ENCODE data around the gene TRIM44.
"Not testable (repeated sequence)": the region's sequence is repeated elsewhere in the genome, so short reads cannot be mapped to it uniquely, and the experiment has no call there.

Gene TRIM44

DNA sequence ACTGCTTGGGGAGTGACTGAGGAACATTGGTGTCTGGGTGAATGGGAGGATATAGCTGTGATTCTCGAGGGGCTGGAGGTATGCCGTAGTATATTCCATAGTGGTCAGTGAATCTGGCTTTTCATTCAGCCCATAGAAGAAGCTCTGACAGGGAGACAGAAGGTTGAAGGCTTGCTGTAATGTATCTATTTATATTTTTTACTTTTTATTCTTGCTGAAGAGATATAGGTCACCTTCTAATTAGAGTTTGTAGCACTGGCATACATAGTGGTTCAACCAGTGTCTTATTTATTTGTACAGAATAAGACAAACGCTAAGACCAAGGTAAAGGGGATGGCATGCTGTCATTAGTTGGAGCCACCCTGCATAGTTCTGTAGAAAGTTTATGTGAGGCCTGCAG, 10.0 kb downstream of the TRIM44 start:
- DNase-seq (ENCODE audit: low read depth): no peak

DNA sequence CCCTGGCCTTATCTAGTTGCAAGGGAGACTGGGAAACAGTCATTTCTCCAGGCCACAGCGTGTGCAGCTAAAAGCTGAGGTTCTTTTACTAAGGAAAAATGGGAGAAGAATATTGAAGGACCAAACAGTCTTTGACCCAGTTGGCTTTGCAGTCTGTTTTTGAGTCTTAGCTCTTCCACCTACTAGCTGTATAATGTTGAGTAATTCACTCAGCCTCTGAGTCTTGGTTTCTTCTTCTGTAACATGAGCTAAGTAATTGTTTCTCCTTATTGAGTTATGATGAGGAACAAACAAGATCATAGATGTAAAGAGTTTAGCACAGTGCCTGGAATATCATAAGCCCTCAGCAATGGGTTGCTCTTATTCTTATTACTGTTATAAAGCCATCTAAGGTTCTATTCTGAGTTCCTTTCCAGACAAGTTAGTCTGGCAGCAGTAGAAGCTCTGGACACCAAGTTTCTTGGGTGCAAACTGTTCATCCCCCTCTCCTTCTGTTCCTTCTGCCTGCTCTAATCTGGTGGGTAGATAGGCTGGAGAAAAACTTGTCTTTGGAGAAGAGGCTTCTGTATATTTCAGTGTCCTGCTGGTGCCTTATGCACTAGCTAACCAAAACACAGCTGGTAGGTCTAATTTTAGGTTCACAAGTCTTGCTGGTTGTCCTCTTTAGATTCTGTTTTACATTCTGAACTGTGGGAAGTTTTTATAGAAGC, 13.5 kb downstream of the TRIM44 start:
- DNase-seq (ENCODE audit: low read depth): no peak

DNA sequence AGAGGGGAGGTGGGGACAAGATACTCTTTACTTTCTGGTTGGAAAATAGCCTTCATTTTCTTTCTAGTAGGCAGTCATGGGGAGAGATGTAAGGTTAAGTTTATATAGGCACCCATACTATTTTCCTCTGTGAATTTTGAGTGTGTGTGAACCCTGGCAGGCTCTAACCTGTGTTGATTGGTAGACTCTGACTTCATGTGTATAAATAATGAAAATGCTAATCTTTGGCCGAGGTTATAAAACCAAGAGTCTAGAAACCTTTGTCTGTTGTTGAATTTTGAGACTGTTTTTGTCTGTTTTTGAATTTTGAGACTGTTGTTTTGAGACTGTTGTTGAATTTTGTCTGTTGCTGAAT, 14.0 kb downstream of the TRIM44 start:
- no peak for DNase-seq (ENCODE audit: low read depth)

DNA sequence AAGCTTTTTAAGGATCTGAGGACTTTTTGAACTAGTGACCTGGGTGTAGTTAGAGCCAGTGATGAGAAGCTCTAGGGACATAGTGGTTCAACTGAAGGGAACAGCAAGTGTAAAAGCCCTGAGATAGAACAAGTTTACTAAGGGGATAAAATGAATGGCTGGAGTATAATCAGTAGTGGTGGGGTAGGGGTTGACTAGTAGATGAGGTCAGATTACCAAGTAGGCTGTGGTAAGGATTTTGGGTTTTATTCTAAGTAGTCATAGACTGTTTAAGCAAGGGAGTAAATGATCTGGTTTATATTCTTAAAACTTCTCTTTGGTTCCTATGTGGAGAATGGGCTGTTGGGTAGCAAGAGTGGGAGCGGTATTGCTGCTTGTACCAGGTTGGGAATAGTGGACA, 15.3 kb downstream of the TRIM44 start:
- DNase-seq (ENCODE audit: low read depth): no peak

DNA sequence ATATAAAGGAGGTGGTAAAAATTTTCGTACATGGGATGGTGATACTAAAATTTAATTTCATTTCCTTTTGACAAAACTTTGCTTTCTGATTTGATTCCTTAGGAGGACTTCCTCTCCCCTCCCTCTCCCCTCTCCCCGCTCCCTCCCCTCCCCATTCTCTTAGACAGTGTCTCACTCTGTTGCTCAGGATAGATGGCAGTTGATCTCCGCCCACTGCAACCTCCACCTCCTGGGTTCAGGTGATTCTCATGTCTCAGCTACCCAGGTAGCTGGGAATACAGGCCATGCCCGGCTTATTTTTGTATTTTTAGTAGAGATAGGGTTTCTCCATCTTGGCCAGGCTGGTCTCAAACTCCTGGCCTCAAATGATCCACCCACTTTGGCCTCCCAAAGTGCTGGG, 15.9 kb downstream of the TRIM44 start:
- DNase-seq (ENCODE audit: low read depth): no peak

DNA sequence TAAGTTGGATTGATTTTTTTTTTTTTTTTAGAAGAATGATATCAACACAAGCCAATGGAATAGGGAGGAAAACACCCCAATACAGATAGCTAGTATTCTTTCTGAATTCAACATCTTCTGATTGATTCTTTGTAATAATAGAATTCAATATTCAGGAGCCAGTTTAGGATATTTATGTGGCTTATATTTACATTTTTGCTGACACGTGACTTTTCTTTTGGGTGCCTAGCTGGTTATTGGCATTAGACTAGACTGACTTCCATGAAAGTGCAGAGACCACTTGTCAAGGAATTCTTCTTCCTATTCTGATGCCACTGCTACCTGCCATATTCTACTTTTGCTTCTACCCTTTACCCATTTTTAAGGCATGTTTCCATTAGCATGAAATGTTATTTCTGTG, 16.4 kb downstream of the TRIM44 start:
- DNase-seq (ENCODE audit: low read depth): no peak

DNA sequence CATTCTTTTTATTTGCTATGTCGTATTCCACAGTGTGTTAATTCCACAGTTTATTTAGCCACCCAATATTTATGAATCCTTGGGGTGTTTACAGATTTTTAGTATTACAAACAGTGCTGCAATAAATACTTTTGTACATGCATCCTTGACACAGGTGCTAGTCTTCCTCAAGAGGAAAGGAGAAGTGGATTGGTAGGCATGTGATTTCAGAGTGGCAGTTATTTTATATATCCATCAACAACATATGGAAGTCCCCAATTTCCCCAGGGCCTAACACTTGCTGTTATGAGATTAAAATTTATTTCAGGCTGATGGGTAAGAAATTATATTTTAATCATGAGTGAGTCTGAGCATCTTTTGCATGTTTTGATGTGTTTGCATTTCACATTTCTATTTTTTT, 17.9 kb downstream of the TRIM44 start:
- DNase-seq (ENCODE audit: low read depth): no peak

DNA sequence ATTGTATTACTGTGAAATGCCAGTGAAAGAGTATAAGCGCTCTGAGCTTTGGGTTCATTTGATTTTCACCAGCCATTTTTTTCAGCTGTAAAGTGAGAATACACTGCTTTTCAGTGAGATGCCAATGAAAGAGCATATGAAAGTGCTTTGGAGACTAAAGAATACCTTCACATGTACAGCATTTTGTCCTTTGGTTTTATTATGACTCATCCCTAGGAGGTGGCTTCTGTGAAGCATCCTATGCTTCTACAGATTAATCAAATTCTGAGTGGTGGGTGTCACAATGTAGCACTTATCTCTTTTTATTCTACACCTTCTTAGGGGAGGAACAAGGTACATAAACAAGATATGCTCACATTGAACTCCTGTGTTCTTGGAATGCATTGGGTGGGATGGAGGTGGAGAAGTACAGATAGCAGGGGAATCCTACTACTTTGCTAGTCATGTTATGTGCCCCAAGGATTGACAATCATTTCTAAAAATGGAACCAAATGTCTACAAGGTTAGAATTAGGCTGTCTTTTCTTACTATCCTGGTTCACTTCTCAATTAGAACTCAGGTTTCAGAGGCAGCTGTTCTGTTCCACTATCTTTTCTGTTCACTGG, 18.7 kb downstream of the TRIM44 start:
- DNase-seq (ENCODE audit: low read depth): no peak

DNA sequence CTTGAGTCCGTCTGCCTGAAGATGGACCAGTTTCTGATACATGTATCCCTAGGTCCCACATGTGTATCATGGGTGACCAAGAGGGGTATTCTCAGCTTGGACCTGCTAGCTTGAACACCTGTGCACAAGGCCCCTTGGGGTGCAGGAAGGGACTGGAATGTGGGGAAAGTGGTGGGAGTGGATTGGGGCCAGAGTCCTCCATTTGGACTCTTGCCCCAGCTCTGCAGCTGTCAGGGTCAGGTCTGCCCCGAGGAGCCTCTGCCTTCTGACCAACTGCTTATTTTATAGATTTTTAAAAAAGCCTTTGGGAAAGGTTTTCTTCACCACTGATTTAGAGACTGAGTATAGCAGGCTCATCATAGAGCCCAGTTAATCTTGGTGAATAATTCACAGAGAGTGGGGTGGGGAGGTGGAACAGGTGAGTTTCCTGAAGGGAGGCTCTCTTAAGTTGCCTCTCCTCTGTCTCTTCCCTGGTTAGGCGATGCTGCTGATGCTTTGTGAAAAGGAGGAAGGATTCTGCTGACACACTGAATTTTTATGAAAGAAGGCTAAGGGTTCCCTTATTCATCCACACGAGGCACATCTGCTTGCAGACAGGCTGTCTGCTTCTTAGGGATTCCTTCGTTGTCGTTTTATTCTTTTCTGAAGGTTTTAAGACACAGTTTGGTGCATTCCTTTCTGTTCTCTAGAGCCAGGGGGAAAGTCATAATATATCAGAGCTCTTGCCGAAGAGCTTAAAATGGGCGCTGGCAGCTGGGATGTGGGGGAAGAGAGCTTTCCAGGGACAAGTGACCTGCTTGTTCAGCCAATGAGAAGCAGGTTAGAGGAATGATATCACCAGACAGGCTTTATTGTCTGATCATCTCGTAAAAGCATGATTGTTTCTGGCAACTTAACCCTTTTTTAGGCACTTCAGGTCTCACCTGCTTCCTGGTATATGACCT, 19.9 kb downstream of the TRIM44 start:
- no peak for DNase-seq (ENCODE audit: low read depth)

DNA sequence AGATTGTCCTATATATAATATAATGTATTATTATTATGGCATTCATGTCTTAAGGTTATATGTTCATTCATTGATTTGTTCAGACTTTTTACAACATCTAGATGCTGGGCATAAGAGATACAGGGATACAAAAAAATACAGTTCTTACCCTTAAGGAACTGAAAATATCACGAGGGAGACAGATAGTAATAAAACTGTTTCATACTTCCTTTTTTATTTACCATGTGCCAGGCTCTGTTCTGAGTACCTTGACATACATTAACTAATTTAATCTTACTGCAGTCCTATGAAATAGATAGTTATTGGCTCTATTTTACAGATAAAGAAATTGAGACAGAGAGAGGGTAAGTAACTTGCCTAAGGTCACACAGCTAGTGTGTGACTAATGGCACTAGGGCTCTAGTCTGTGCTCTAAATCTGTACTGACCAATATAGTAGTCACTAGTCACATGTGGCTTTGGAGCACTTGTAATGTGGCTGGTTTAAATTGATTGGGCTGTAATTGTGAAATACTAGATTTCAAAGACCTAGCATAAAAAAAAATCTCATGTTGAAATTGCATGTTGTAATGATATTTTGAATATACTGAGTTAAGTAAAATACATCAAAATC, 21.3 kb downstream of the TRIM44 start:
- no peak for DNase-seq (ENCODE audit: low read depth)

DNA sequence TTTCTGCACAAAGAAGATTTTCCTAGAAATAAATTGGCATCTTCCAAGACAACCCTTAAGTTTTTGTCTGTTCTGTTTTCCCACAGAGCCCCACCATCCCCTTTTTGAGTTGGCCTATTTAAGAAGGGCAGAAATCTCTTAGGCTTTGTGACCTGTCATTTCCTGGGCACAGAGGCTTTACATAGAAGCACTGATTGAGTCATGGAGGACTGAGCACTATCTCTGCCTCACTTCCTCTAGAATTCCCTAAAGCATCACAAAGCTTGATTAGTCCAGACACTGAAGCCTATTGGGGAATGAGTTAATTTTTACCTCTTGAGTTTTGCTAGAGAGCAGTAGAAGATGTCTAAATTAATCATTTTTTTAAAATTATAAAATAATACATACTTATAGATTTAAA, 25.4 kb downstream of the TRIM44 start:
- no peak for DNase-seq (ENCODE audit: low read depth)

DNA sequence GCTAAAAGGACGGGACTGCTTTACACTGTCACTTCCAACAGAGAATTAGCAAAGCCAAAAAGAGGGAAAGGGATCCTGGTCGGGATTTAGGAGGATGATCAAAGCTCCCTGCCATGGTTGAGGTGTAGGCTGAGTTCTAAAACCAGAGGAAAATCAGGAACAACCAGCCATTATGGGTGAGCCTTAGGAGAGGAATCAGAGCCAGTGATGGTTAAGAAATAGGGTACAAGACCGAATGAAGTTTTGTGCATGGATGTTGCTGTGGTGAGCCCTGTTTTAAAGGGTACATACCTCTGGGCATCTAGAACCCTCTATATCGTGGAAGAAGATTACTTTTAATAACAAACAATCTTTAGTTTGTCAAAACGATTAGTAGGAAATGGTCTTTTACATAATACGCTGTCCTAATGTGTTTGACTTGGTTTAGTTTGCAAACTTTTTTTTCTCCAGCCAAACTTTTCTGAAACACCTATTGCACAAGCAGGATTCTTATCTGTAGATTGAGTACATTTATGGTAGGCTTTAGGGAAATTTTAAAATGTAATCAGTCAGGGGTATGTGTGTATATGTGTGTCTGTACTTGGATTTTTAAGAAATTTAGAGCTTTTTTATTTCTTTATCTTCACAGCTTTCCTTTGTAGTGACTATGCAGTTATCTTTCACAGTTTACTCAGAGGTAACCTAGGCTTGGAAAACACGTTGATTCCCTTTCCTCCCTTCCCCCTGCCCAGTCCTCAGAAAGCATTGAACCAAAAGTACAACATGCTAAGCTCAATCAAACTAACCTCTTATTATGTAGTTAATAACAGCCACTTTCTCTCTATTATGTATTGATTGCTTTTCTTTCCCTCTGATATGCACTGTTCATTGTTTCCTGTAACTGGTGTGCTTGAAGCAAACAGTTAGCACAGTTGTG, 26.8 kb downstream of the TRIM44 start:
- DNase-seq (ENCODE audit: low read depth): no peak

DNA sequence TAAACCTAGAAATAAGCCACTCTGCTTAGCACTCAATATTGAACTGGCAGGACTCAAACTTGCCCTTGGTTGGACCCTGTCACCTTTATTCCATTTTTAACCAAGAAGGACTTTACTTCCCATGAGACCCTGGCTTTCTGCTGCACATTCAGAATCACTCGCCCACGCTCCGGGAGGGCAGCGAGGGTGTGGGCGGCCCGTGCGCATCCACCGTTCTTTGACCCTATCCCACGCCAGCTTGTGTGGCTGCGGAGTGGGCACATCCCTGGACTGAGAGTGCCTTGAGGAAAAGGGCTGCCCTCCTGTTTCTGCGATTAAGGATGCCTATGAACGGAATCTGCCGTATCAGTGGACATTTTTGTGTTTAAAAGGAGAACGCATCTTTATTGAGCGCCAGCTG, 39.6 kb downstream of the TRIM44 start:
- no peak for DNase-seq (ENCODE audit: low read depth)

DNA sequence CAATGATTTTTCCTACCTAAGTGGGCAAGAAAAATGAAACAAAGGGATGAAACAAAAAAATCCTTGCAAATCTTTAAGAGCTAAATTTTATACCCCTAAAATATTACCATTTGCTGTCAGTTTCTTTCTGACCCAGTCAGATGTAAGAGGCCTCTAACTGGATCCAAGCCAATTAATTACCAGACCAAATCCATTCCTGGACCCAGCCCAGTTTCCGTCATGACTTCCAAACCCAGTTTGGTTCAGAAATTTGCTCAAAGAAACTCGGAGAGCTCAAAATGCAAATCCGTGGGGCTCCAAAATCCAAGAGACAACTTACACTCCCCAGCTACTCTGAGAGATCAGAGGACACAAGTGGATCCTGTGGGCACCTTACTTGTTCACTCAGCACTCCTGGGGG, 46.8 kb downstream of the TRIM44 start:
- no peak for DNase-seq (ENCODE audit: low read depth)

DNA sequence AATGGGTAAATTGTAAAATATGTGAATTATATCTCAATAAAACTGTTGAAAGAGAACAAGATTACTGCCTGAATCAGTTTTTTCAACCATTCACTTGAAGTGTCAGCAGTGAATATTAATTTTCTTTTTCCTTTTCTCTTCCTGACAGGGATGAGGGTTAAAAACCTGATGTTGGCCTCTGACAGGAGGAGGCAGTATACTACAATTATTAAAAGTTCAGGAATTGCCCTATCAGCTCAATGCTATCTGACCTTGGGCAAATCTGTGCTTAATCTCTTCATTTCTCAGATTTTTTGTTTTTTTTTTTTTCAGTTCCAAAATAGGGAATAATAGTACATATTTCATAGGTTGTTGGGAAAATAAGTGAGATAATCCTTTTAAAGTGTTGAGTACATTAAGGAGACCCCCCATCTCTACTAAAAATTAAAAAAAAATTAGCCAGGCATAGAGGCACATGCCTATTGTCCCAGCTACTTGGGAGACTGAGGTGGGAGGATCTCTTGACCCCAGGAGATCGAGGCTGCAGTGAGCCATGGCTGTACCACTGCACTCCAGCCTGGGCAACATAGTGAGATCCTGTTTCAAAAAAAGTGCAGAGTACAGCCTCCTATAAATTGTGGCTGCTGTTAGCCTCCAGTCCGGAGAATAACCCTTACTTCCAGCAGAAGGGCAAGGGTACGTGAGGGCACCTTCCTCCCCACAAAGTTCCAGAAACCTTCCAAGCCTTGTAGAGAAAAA, 48.8 kb downstream of the TRIM44 start:
- DNase-seq (ENCODE audit: low read depth): no peak

DNA sequence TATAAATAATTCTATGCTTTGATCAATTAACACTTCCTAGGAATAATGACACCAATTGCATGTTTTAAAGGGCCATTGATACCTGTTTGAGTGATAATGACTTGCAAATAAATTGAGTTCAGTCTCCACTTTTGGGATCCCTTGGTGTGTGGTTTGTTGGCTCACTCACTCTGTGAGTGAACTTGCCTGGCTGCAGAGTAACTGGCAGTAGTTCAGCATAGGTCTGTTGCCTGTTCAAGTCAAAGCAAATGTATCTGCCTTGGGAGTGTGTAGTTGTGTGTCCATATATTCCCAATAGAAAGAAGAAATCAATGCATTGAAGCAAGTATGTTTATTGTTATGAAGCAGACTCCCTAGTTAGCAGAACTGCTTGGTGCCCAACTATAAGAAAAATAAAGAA, 49.3 kb downstream of the TRIM44 start:
- DNase-seq (ENCODE audit: low read depth): no peak

DNA sequence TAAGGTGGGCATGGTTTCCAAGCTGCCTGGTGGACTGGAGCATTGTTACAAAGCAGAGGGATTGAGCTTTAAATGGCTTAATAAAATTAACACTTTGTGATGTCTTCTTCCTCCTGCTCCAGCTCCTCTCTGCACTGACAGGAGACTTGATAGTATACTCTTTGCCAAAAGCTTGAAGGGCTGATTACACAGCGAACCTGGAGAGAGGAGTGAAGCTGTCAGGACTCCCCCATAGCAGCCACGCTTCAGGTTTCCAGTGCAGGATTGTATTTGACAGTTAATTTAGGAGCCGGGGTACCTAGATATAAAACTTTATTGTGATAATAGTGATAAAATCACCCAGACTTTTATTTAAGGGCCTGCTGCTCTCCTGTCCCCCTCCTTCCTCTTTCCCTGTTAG, 50.0 kb downstream of the TRIM44 start:
- DNase-seq (ENCODE audit: low read depth): no peak

DNA sequence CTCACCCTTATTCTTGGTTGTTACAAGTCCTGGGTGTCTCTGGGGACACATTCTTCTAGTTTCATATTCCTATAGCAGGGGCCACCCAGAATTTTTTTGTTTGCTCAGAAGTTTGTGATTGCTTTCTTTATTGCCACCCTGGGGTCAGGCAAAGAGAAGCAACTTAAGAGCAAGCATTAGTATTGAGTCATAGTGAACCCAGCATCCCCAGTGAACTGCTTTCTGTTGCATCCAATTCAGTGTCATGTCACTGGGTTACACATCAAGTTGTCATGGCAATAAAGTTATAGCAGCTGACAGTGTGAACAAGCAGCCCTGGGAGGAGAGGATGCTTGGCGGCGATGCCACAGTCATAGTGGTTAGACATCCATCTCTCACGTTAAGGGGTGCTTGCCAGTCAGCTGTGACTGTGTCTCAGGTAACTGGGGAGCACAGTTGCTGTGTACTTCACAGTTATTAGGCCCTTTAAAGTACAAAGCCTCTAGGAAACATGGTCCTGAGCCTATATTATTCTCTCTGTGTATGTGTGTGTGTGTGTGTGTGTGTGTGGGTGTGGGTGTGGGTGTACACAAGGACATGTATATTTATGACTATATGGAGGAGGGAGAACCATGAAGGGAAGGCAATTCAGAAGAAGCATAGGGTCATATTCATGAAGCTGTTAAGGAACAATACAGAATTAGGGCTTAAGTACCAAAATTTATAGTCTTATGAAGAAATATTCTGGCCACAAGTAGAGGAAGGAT, 52.5 kb downstream of the TRIM44 start:
- no peak for DNase-seq (ENCODE audit: low read depth)

DNA sequence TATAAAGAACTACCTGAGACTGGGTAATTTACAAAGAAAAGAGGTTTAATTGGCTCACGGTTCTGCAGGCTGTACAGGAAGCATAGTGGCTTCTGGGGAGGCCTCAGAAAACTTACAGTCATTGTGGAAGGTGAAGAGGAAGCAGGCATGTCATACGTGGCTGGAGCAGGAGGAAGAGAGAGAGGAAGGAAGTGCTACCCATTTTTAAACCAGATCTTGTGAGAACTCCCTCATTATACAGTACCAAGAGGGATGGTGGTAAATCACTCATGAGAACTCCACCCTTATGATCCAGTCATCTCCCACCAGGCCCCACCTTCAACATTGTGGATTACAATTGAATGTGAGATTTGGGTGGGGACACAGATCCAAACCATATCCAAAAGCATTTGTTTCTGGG, 53.1 kb downstream of the TRIM44 start:
- DNase-seq (ENCODE audit: low read depth): not testable (repeated sequence)

DNA sequence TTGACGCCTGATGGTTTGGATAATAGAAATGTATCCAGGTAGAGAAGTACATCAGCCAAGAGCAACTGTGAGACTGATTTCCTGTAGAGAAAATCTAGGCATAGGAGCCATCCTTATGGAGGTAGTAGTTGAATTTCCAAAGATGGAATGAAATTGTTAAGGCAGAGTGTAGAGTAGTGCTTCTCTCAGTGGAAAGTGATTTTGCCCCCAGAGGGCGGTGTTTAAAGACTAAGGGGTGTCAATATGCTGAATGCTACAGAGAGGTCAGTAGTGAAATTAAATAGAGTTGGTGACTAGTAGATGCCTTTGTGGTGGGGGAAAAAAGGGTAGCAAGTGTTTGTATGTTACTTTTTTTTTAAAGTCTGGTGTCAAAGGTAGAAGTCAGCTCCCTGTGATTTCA, 54.5 kb downstream of the TRIM44 start:
- DNase-seq (ENCODE audit: low read depth): no peak
